Endothelial cell of umbilical vein (primary cell): Measurements from ENCODE around the gene NLN.

Source experiments
- EZH2 ChIP-seq: IDR thresholded peaks from 2 replicates; pipeline ENCODE4 v1.6.1; 2012; ENCODE audit warnings: borderline replicate concordance, low read depth, mild to moderate bottlenecking, moderate library complexity, low read length, inconsistent platforms; ENCODE audit not compliant: severe bottlenecking
- MAX ChIP-seq: IDR thresholded peaks from 2 replicates; pipeline ENCODE4 v1.6.1; 2011; ENCODE audit not compliant: insufficient read depth, insufficient read length
- POLR2A ChIP-seq: IDR thresholded peaks from 2 replicates; pipeline ENCODE4 v1.6.1; 2012; ENCODE audit warnings: low read depth, mild to moderate bottlenecking, control low read depth, low read length
- TF ChIP-seq, protein P1 (sequence below), 2 donors: IDR thresholded peaks; 1 replicate in 1 of 2; 2 replicates in 1 of 2; pipeline ENCODE4 v1.5.1; 2011; ENCODE audit warnings: low read length in 2 of 2, mild to moderate bottlenecking in 2 of 2, moderate library complexity in 2 of 2, control low read depth in 1 of 2, inconsistent platforms in 1 of 2, low read depth in 1 of 2; ENCODE audit not compliant: insufficient read depth in 1 of 2; ENCODE audit errors: extremely low read depth in 1 of 2

DNA sequence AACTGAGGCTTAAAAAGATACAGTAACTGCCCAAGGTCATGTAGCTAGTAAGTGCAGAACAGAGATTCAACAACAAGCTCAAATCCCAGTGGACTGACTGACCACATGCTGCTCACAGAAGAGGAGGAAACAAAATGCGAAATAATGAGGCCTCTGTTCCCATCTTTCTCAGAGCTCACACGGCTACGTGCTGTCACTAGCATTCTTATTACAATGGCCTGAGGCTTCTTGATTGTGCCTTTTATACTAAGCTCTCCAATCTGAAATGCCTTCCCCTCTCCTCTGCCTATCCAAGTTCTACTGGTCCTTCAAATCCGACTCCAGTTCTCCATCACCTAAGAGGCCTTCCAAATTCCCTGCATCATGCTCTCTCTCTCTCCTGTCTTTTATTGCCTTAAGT is 26.1 kb upstream of the NLN start:
- TF ChIP-seq MAX (no peak), POLR2A (no peak), EZH2 (no peak)
- TF ChIP-seq, protein P1, sequence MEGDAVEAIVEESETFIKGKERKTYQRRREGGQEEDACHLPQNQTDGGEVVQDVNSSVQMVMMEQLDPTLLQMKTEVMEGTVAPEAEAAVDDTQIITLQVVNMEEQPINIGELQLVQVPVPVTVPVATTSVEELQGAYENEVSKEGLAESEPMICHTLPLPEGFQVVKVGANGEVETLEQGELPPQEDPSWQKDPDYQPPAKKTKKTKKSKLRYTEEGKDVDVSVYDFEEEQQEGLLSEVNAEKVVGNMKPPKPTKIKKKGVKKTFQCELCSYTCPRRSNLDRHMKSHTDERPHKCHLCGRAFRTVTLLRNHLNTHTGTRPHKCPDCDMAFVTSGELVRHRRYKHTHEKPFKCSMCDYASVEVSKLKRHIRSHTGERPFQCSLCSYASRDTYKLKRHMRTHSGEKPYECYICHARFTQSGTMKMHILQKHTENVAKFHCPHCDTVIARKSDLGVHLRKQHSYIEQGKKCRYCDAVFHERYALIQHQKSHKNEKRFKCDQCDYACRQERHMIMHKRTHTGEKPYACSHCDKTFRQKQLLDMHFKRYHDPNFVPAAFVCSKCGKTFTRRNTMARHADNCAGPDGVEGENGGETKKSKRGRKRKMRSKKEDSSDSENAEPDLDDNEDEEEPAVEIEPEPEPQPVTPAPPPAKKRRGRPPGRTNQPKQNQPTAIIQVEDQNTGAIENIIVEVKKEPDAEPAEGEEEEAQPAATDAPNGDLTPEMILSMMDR (IDR thresholded peaks at IDR 0.05; ENCODE audit: extremely low read depth in 1 of 2, insufficient read depth in 1 of 2, low read depth in 1 of 2, low read length in 2 of 2), result no peak
